Ectodermal cell (in vitro differentiated cells): ENCODE measurements around the gene TOR1A.

Experiments used
- H3K27ac ChIP-seq: 2 replicates; pipeline ENCODE4 v1.7.0; 2013; ENCODE audit warnings: mild to moderate bottlenecking, low read depth, low read length; ENCODE audit not compliant: insufficient read depth, poor library complexity, severe bottlenecking
- H3K27me3 ChIP-seq: 2 replicates; pipeline ENCODE4 v1.7.0; 2013; ENCODE audit warnings: mild to moderate bottlenecking, low read length; ENCODE audit not compliant: insufficient read depth, control insufficient read depth, poor library complexity, severe bottlenecking
- H3K36me3 ChIP-seq: one replicate; pipeline ENCODE4 v1.7.0; 2013; ENCODE audit warnings: low read length; ENCODE audit not compliant: control insufficient read depth, insufficient read depth
- H3K4me1 ChIP-seq: one replicate; pipeline ENCODE4 v1.7.0; 2013; ENCODE audit warnings: low read length; ENCODE audit not compliant: control insufficient read depth, insufficient read depth
- H3K4me3 ChIP-seq: 2 replicates; pipeline ENCODE4 v1.7.0; 2013; ENCODE audit warnings: low read depth, low read length, control low read depth; ENCODE audit not compliant: insufficient read depth
- H3K9me3 ChIP-seq: 2 replicates; pipeline ENCODE4 v1.7.0; 2013; ENCODE audit warnings: mild to moderate bottlenecking, low read length, moderate library complexity; ENCODE audit not compliant: control insufficient read depth
- WGBS, 2 experiments: methylation state at CpG; one replicate each; pipeline ENCODE4 v1.1.7; 2013; ENCODE audit warnings: missing lambda C conversion rate in 2 of 2; 5-methylcytosine and 5-hydroxymethylcytosine counted together

The TOR1A gene

DNA sequence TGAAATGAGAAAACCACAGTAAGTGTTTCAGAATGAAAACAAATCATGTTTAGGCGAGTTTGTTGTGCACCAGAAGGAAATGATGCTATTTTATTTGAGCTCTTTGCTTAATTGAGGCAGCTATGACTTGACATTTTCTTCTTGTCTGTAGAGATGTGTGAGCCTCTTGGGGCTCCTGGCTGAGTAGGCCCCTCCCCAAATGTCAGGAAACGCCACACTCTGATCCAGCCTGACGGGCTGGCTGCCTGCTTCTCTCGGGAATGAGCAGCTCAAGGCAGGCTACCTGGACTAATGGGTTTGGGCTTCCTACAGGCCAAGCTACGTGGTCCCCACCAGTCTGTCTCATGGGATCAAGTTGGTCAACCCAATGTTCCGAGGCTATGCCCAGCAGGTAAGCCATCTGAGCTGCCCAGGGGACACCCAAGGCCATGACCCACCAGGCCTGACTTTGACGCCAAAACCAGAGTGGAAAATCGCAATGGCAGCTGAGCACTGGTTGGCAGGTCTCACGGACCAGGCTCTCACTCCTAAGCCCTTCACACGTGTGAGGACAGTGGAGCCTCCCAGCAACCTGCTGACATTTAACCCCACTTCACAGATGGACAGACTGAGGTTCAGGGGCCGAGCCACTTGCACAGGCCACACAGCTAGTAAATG lies 41.2 kb upstream of the TOR1A start:
- H3K9me3 ChIP-seq: no peaks in the 10 kb centered on the region
- WGBS, 2 experiments: 63% methylated on average over 11 of the region's 11 CpGs
- H3K4me1 ChIP-seq: no peaks in the 10 kb centered on the region
- no peak overlapping the region for H3K27ac ChIP-seq
- H3K36me3 ChIP-seq: peaks cover 11% of the 10 kb centered on the region
- H3K4me3 ChIP-seq: no peak overlapping the region
- no peaks in the 10 kb centered on the region for H3K27me3 ChIP-seq

DNA sequence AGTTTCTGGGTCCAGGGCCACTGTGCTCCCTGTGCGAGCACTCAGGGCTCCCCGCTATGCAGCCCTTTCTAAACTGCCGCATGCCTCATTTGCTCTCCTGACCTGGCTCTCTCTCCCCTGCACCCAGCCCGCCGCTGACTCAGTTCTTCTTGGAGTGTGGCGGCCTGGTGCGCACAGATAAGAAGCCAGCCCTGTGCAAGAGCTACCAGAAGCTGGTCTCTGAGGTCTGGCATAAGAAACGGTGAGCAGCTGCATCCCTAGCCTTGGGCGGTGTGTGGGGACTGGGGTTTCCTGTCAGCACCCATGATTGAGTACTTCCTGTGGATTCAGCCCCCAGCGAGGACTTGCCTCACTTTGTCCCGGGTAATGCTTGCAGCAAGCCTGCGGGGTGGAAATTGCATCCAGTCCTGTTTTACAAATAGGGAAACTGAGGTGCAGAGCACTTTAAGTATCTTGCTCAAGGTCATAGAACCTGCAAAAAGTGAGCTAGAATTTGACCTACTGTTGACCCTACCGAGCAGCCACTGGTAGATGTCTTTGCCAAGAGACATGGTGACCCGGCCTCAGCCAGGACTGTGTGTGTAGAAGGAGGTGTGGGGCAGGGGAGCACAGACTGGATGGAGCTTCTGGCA lies 39.2 kb upstream of the TOR1A start:
- Histone ChIP-seq H3K4me1 (no peaks in the 10 kb centered on the region), H3K36me3 (peaks cover 11% of the 10 kb centered on the region), H3K27ac (no peak overlapping the region), H3K9me3 (no peaks in the 10 kb centered on the region), H3K27me3 (no peaks in the 10 kb centered on the region), H3K4me3 (no peak overlapping the region)
- WGBS, 2 experiments: 92% methylated on average over 14 of the region's 14 CpGs

DNA sequence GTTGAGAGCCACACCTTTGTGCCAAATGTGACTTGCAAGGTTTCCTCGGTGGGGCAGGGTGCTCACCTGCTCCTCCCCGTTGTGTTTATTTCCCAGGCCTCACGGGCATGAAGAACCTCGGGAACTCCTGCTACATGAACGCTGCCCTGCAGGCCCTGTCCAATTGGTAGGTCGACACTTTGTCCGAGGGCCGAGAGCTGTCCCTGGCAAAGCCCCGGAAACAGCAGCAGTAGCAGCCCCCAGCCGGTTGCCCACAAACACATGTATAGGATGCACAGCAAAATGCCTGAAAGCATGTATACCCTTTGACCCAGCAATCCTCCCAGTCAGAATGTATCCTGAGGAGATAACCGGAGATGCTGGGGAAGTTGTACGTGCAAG lies 37.5 kb upstream of the TOR1A start:
- peaks cover 11% of the 10 kb centered on the region for H3K36me3 ChIP-seq
- no peaks in the 10 kb centered on the region for H3K9me3 ChIP-seq
- H3K27ac ChIP-seq: no peak overlapping the region
- 88% methylated on average over 12 of the region's 12 CpGs for WGBS, 2 experiments
- no peaks in the 10 kb centered on the region for H3K4me1 ChIP-seq
- no peaks in the 10 kb centered on the region for H3K27me3 ChIP-seq
- no peak overlapping the region for H3K4me3 ChIP-seq

DNA sequence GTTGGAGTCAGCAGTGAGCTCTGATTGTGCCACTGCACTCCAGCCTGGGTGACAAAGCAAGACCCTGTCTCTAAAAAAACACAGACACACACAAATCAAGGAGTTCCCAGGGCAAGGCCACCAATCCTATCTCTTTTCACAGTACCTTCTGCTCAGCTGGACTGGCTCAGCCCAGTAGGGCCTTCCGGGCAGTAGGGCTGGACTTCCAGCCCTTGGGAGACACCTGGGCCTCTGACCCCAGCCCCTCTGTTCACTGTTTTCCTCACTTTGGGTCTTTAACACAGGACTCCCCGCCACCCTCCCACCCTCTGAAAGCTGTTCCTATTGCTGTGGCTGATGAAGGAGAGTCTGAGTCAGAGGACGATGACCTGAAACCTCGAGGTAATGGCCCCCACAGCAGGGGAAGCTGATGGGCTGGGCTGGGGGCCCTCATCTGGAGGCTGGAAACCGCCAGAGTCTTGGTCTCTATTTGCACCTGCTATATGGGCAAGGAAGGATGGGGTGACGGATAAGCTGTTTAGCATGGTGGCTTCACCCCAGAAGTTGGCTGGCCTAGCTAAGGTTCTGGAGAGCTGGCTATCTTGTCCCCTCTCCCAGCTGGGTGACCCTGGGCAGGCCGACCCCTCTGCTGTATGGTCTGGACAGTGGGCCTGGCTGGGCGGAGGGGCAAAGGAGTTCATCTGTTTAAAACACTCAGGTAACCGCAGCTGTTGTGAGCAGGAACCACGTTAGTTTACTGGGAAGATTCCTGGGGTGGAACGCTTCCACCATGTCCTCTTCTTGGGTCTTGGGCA lies 36.9 kb upstream of the TOR1A start:
- peaks cover 6% of the 10 kb centered on the region for H3K36me3 ChIP-seq
- no peak overlapping the region for H3K4me3 ChIP-seq
- H3K27ac ChIP-seq: no peak overlapping the region
- 76 to 77% methylated on average over 11 of the region's 11 CpGs for WGBS, 2 experiments
- H3K4me1 ChIP-seq: no peaks in the 10 kb centered on the region
- H3K9me3 ChIP-seq: no peaks in the 10 kb centered on the region
- H3K27me3 ChIP-seq: no peaks in the 10 kb centered on the region

DNA sequence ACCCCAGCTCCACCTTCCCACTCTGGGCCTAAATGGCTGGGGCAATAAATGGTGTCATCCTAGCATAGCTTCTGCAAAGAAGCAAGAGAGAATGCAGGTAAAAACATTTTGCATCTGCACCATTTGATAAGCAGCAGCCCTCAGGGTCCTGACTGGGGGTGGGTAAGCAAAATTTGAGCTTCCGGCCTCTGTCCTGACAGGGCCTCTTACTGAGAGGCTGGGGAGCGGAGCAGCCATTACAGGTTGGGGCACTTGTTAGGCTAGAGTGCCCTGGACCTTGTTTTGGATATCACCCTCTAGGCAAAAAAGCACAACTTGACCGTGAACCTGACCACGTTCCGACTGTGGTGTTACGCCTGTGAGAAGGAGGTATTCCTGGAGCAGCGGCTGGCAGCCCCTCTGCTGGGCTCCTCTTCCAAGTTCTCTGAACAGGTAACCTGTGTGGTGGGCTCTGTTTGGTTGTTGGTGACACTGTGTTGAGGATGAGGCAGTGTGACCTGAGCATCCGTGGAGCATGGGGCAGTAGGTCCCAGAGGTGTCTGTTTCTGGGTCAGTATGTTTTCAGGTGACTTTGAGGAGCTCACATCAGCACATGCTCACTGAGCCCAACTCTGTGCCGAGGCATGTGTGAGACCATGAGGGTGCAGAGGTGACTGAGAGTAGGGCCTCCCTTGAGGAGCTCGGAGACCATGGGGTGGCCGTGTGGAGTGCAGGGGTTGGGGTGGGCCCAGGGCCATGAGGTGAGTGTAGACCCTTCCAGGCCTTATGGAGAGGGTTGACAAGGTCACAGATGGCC lies 34.4 kb upstream of the TOR1A start:
- 88 to 89% methylated on average over 11 of the region's 11 CpGs for WGBS, 2 experiments
- H3K36me3 ChIP-seq: peaks cover 3% of the 10 kb centered on the region
- no peaks in the 10 kb centered on the region for H3K4me1 ChIP-seq
- no peak overlapping the region for H3K27ac ChIP-seq
- no peak overlapping the region for H3K4me3 ChIP-seq
- no peaks in the 10 kb centered on the region for H3K27me3 ChIP-seq
- no peaks in the 10 kb centered on the region for H3K9me3 ChIP-seq

DNA sequence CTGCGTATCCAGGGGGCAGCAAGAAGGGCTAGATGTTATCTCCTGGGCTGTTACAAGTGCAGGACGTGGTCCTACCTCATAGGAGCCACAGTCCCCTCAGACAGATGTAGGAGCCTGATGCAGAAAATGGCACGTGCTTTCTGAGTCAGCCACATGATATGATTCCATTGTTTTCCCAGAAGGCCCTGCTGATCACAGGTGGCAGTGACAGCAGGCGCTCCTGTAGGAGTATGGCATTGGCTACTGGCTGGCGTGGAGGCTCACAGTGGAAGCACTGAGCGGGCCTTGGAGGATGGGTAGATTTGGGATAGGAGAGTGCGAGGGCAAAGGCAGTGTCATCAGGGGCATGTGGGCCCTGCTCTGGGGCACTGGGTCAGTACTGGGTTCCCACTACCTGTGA lies 33.3 kb upstream of the TOR1A start:
- 94% methylated on average over 7 of the region's 7 CpGs for WGBS, 2 experiments
- Histone ChIP-seq H3K4me1 (no peaks in the 10 kb centered on the region), H3K27me3 (no peaks in the 10 kb centered on the region), H3K9me3 (no peaks in the 10 kb centered on the region), H3K36me3 (peaks cover 3% of the 10 kb centered on the region), H3K27ac (no peak overlapping the region), H3K4me3 (no peak overlapping the region)

DNA sequence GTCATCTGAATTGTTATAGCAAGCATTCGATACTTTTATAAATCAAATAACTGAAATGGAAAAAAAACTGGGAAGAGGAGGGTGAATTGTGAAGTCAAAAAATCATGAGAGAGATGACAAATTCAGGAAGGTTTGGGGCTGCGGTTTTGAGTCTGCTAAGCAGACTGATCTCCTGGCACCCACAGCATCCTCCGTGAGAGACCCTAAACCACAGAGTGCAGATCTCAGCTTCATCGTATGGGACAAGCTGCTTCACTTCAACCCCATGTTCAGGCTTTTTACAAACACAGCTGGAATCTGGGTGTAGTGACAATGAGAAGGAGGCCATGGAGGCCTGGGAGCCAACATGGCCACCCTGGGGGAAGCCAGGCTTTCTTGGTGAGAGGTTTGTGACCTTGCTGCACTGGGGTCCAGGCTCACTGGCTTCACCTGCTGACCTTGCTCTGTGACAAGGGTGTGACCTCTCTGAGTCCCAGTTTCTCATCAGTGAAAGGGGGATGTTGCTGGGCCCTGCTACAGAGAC lies 30.7 kb upstream of the TOR1A start:
- no peaks in the 10 kb centered on the region for H3K27me3 ChIP-seq
- no peak overlapping the region for H3K27ac ChIP-seq
- no peaks in the 10 kb centered on the region for H3K4me1 ChIP-seq
- WGBS, 2 experiments: 90 to 95% methylated on average over 3 to 4 of the region's 4 CpGs
- H3K36me3 ChIP-seq: no peaks in the 10 kb centered on the region
- H3K9me3 ChIP-seq: no peaks in the 10 kb centered on the region
- H3K4me3 ChIP-seq: no peak overlapping the region

DNA sequence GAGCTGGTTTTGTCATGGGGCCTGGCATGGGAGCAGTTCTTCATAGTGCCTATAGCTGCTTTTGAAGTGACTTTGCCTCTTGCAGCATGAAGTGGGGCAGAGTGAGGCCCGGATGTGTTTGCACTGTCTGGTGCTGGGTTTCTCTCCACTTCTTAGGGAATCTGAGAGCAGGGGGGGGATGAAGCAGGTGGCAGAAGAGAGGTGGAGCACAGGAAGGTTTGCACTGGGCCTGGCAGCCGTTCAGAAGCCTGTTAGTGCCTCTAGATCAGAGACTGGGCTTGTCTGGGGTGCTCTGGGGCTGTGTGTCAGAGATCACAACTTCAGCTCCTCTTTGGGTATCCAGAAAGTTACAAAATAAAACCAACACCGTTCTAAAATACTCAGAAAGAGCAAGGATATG lies 29.7 kb upstream of the TOR1A start:
- Histone ChIP-seq H3K4me3 (no peak overlapping the region), H3K36me3 (no peaks in the 10 kb centered on the region)
- WGBS, 2 experiments: 60% methylated on average over 3 of the region's 3 CpGs

DNA sequence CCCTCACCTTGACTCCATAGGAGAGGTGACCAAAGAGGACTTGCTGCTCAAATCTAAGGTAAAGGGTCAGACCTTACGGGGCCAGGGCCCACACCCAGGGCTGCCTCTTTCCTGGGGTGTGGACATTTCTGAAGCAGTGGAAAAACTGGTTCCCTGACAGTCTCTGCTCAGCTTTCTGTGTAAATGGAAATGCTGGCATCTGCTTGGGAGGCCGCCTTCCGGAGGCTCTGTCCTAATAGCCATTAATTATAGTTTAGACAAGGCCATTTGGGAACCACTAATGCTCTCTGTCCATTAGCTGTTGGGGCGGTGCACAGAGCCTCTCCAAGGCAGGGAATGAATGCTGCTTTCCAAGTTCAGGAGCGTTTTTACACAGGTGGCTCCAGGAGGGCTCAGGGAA lies 28.6 kb upstream of the TOR1A start:
- H3K9me3 ChIP-seq: no peaks in the 10 kb centered on the region
- H3K27ac ChIP-seq: no peak overlapping the region

More for the DNA sequence above, 29.7 kb upstream of the TOR1A start:
- Histone ChIP-seq H3K9me3 (no peaks in the 10 kb centered on the region), H3K4me1 (no peaks in the 10 kb centered on the region), H3K27ac (no peak overlapping the region), H3K27me3 (no peaks in the 10 kb centered on the region)

More for the DNA sequence above, 28.6 kb upstream of the TOR1A start:
- Histone ChIP-seq H3K4me3 (no peak overlapping the region), H3K4me1 (no peaks in the 10 kb centered on the region), H3K27me3 (no peaks in the 10 kb centered on the region), H3K36me3 (no peaks in the 10 kb centered on the region)
- WGBS, 2 experiments: 83 to 86% methylated on average over 5 of the region's 5 CpGs
